MM.1S (cell line): ENCODE data around the gene TPM4.

Experiments used
- DNase-seq: peaks from one replicate; pipeline ENCODE4 v3.0.0-alpha.2; 2015
- H2AFZ ChIP-seq: fragments of 300-600 bp; sonication (generic); 2 replicates; pipeline ENCODE4 v1.6.0; 2016; ENCODE audit warnings: antibody characterized with exemption, low read length
- H3F3A ChIP-seq: fragments of 300-600 bp; sonication (generic); 2 replicates; pipeline ENCODE4 v1.6.1; 2016; ENCODE audit warnings: mild to moderate bottlenecking, antibody characterized with exemption, low read length, moderate library complexity, mixed read lengths; ENCODE audit not compliant: insufficient read depth
- H3K27ac ChIP-seq: fragments of 300-600 bp; sonication (generic); 2 replicates; pipeline ENCODE4 v1.5.1; 2016; ENCODE audit warnings: mild to moderate bottlenecking, low read length
- H3K27me3 ChIP-seq: fragments of 300-600 bp; sonication (generic); replicated peaks from 2 replicates; pipeline ENCODE4 v1.6.0; 2016; ENCODE audit warnings: low read length; ENCODE audit not compliant: insufficient read depth
- H3K36me3 ChIP-seq: fragments of 300-600 bp; sonication (generic); replicated peaks from 2 replicates; pipeline ENCODE4 v1.6.1; 2016; ENCODE audit warnings: mild to moderate bottlenecking, low read length, mixed read lengths; ENCODE audit not compliant: insufficient read depth
- H3K4me1 ChIP-seq: fragments of 300-600 bp; sonication (generic); 2 replicates; pipeline ENCODE4 v1.6.1; 2016; ENCODE audit warnings: low read length, mixed read lengths
- H3K4me2 ChIP-seq: fragments of 300-600 bp; sonication (generic); 2 replicates; pipeline ENCODE4 v1.6.0; 2016; ENCODE audit warnings: low read depth, low read length
- H3K4me3 ChIP-seq: fragments of 300-600 bp; sonication (generic); 2 replicates; pipeline ENCODE4 v1.5.1; 2016; ENCODE audit warnings: low read length, mixed read lengths
- H3K79me2 ChIP-seq: fragments of 300-600 bp; sonication (generic); 2 replicates; pipeline ENCODE4 v1.6.1; 2016; ENCODE audit warnings: mixed run types, low read length, mixed read lengths
- H3K9ac ChIP-seq: fragments of 300-600 bp; sonication (generic); 2 replicates; pipeline ENCODE4 v1.6.1; 2016; ENCODE audit warnings: low read length, mixed read lengths
- H3K9me2 ChIP-seq: fragments of 300-600 bp; sonication (generic); replicated peaks from 2 replicates; pipeline ENCODE4 v1.6.1; 2016; ENCODE audit warnings: mild to moderate bottlenecking, low read length, mixed read lengths; ENCODE audit not compliant: insufficient read depth
- H3K9me3 ChIP-seq: fragments of 300-600 bp; sonication (generic); replicated peaks from 2 replicates; pipeline ENCODE4 v1.6.1; 2016; ENCODE audit warnings: mild to moderate bottlenecking, low read length, mixed read lengths; ENCODE audit not compliant: insufficient read depth
- H4K20me1 ChIP-seq: fragments of 300-600 bp; sonication (generic); 2 replicates; pipeline ENCODE4 v1.6.1; 2016; ENCODE audit warnings: mild to moderate bottlenecking, low read length, moderate library complexity, mixed read lengths; ENCODE audit not compliant: insufficient read depth
- CTCF ChIP-seq: fragments of 300-600 bp; sonication (generic); IDR thresholded peaks from 2 replicates; pipeline ENCODE4 v1.5.1; 2016; ENCODE audit warnings: antibody characterized with exemption, low read length, mixed read lengths
- EZH2 ChIP-seq: fragments of 300-600 bp; sonication (generic); optimal IDR thresholded peaks from 2 replicates; pipeline ENCODE3; 2017; ENCODE audit warnings: low read depth, mild to moderate bottlenecking, antibody characterized with exemption, low read length, mixed read lengths
- EZH2phosphoT487 ChIP-seq: fragments of 300-600 bp; sonication (generic); IDR thresholded peaks from 2 replicates; pipeline ENCODE4 v1.6.1; 2018; ENCODE audit warnings: antibody characterized with exemption, low read length

The TPM4 gene

GRCh38 chr19:16073481-16073880, 2.8 kb upstream of the TPM4 start:
- H3K4me2 ChIP-seq, result no peak overlapping the region
- H2AFZ ChIP-seq, result no peak overlapping the region
- H3K4me3 ChIP-seq, result no peak overlapping the region
- H3F3A ChIP-seq, result peaks cover 37% of the 10 kb centered on the region
- no peaks in the 10 kb centered on the region for H3K27me3 ChIP-seq
- H3K36me3 ChIP-seq, result no peaks in the 10 kb centered on the region
- no peak overlapping the region for H3K9ac ChIP-seq
- H3K9me2 ChIP-seq, result no peaks in the 10 kb centered on the region
- no peaks in the 10 kb centered on the region for H4K20me1 ChIP-seq
- peaks cover 27% of the 10 kb centered on the region for H3K79me2 ChIP-seq
- no peak overlapping the region for H3K27ac ChIP-seq
- TF ChIP-seq EZH2phosphoT487 (no peak), EZH2 (no peak), CTCF (no peak)
- no peaks in the 10 kb centered on the region for H3K9me3 ChIP-seq
- DNase-seq, result no peak
- peaks cover 24% of the 10 kb centered on the region for H3K4me1 ChIP-seq

- H3K9me3 ChIP-seq, result no peaks in the 10 kb centered on the region
- H3K4me3 ChIP-seq, result no peak overlapping the region
- TF ChIP-seq EZH2 (no peak), CTCF (no peak), EZH2phosphoT487 (no peak)
- no peak for DNase-seq
- no peaks in the 10 kb centered on the region for H4K20me1 ChIP-seq
- no peak overlapping the region for H2AFZ ChIP-seq
- H3K4me2 ChIP-seq, result no peak overlapping the region
- H3K9me2 ChIP-seq, result no peaks in the 10 kb centered on the region
- peaks cover 27% of the 10 kb centered on the region for H3K79me2 ChIP-seq
- H3F3A ChIP-seq, result peaks cover 42% of the 10 kb centered on the region
- H3K27ac ChIP-seq, result no peak overlapping the region
- peaks cover 26% of the 10 kb centered on the region for H3K4me1 ChIP-seq
- no peaks in the 10 kb centered on the region for H3K27me3 ChIP-seq
- no peak overlapping the region for H3K9ac ChIP-seq
- H3K36me3 ChIP-seq, result no peaks in the 10 kb centered on the region
These were observed 2.3 kb upstream of the TPM4 start for GRCh38 chr19:16073988-16074387.

- H3K4me3 ChIP-seq, result no peak overlapping the region
- peaks cover 50% of the 10 kb centered on the region for H3F3A ChIP-seq
- DNase-seq, result no peak
- H3K4me1 ChIP-seq, result peaks cover 27% of the 10 kb centered on the region
- H3K9me2 ChIP-seq, result no peaks in the 10 kb centered on the region
- H2AFZ ChIP-seq, result no peak overlapping the region
- no peaks in the 10 kb centered on the region for H4K20me1 ChIP-seq
- no peaks in the 10 kb centered on the region for H3K36me3 ChIP-seq
- H3K9me3 ChIP-seq, result no peaks in the 10 kb centered on the region
- no peak overlapping the region for H3K4me2 ChIP-seq
- TF ChIP-seq EZH2phosphoT487 (no peak), EZH2 (no peak), CTCF (no peak)
- no peak overlapping the region for H3K27ac ChIP-seq
- no peaks in the 10 kb centered on the region for H3K27me3 ChIP-seq
- peaks cover 32% of the 10 kb centered on the region for H3K79me2 ChIP-seq
- H3K9ac ChIP-seq, result no peak overlapping the region
These were observed 1.6 kb upstream of the TPM4 start for GRCh38 chr19:16074488-16075365.
